Stomach (tissue), 4 donors: ENCODE data around the gene C6orf89.

Experiments
- POLR2A ChIP-seq, 4 donors: fragments of 450-650 bp; IDR thresholded peaks; one replicate each; pipeline ENCODE4 v1.6.1; 2016; ENCODE audit warnings: antibody characterized with exemption in 4 of 4, control low read depth in 2 of 4, mild to moderate bottlenecking in 1 of 4, moderate library complexity in 1 of 4
- TF ChIP-seq, protein P1 (sequence below), 7 experiments: fragments of 450-650 bp in 4 of 7; fragments of 200-600 bp in 3 of 7; sonication (generic) in 3 of 7; IDR thresholded peaks; one replicate each; pipeline ENCODE4 v1.5.1; 2016 to 2019; ENCODE audit warnings: antibody characterized with exemption in 7 of 7, control low read depth in 2 of 7, mild to moderate bottlenecking in 1 of 7

DNA sequence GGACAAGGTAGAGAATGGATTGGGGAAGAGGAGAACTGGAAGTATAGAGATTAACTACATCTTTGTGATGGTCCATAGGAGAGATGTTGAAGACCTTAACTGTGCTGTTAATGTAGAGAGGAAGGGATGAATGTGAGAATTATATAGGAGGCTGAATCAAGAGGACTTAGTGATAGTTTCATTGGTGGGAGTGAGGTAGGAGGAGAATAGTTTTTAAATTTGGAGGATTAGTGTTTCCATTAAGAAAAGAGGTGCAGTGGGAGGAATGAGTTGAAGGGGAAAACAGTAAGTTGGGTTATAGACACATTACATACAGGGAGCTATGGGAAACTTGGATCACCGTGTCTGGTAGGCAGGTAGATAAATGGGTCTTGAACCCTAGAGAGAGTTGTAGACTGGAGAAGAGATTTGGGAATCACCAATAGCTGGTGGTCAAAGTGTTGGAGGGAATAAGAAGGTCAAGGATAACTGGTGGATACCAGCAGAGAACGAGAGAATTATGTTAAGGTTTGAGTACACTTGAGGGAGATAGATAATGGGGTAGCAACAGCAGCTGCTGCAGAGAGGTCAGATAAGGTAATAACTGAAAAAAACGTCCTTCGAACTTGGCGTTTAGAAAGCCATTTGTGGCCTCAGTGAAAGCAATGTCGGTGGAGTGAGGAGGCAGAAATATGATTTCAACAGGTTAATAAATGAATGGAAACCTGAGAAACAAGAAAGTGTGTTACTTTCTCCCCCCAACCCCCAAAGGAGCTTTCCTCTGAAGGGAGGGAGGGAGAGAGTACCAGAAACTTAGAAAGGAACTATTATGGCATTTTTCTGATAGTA is 3.1 kb downstream of the C6orf89 start:
- no peak for TF ChIP-seq POLR2A (IDR thresholded peaks at IDR 0.05)
- TF ChIP-seq, protein P1, sequence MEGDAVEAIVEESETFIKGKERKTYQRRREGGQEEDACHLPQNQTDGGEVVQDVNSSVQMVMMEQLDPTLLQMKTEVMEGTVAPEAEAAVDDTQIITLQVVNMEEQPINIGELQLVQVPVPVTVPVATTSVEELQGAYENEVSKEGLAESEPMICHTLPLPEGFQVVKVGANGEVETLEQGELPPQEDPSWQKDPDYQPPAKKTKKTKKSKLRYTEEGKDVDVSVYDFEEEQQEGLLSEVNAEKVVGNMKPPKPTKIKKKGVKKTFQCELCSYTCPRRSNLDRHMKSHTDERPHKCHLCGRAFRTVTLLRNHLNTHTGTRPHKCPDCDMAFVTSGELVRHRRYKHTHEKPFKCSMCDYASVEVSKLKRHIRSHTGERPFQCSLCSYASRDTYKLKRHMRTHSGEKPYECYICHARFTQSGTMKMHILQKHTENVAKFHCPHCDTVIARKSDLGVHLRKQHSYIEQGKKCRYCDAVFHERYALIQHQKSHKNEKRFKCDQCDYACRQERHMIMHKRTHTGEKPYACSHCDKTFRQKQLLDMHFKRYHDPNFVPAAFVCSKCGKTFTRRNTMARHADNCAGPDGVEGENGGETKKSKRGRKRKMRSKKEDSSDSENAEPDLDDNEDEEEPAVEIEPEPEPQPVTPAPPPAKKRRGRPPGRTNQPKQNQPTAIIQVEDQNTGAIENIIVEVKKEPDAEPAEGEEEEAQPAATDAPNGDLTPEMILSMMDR (IDR thresholded peaks at IDR 0.05), result no peak
